Endothelial cell of umbilical vein (primary cell): ENCODE measurements around the gene CNTROB. TPM values are rescaled to one million over a fixed set of nuclear protein-coding genes. Genes with fewer than 3 reads are reported as not detected.

Experiments
- BruUV-seq: library from RNA; stranded (reverse); fragments of 400-500 nt; replicated peaks from 2 replicates; lab custom pipeline; 2021; lab: Mats Ljungman, UMichigan
- CTCF ChIA-PET: fragments of 300-600, 350-600 bp; sonication (Branson Sonifier 250); formaldehyde crosslinking; loops from one replicate; lab custom pipeline; 2021; ENCODE audit warnings: antibody characterized with exemption, inconsistent platforms; lab: Charles Lee
- POLR2A ChIA-PET: fragments of 300-600, 350-600 bp; sonication (Branson Sonifier 250); formaldehyde crosslinking; loops from one replicate; lab custom pipeline; 2021; ENCODE audit warnings: antibody characterized with exemption, inconsistent platforms; lab: Charles Lee
- DNase-seq: peaks from one replicate; pipeline ENCODE4 v3.0.0-alpha.2; 2011; ENCODE audit warnings: low read depth, low spot score
- FAIRE-seq: peaks from 2 replicates; lab custom pipeline; 2011; peaks lifted over from hg19 to GRCh38; lab: Jason Lieb, UNC
- H2AFZ ChIP-seq: 2 replicates; pipeline ENCODE4 v1.6.0; 2012; ENCODE audit warnings: low read depth, low read length, control low read depth, inconsistent platforms
- H3K27ac ChIP-seq: 2 replicates; pipeline ENCODE4 v1.5.1; 2011; ENCODE audit warnings: low read depth, mild to moderate bottlenecking, control low read depth, low read length, moderate library complexity; ENCODE audit not compliant: insufficient read depth
- H3K27me3 ChIP-seq, 2 experiments: 2 replicates each; pipeline versions ENCODE4 v1.6.0 to v1.6.1; 2011; ENCODE audit warnings: low read length in 2 of 2, mixed read lengths in 1 of 2; ENCODE audit not compliant: control insufficient read depth in 2 of 2, insufficient read depth in 2 of 2
- H3K36me3 ChIP-seq, 2 experiments: 2 replicates in 1 of 2; 3 replicates in 1 of 2; pipeline ENCODE4 v1.5.1; 2011; ENCODE audit warnings: low read length in 2 of 2, mild to moderate bottlenecking in 1 of 2, moderate library complexity in 1 of 2; ENCODE audit not compliant: control insufficient read depth in 2 of 2, insufficient read depth in 2 of 2; ENCODE audit errors: extremely low read depth in 1 of 2
- H3K4me1 ChIP-seq: 3 replicates; pipeline ENCODE4 v1.5.1; 2011; ENCODE audit warnings: mild to moderate bottlenecking, low read length; ENCODE audit not compliant: control insufficient read depth, insufficient read depth; ENCODE audit errors: extremely low read depth
- H3K4me2 ChIP-seq: 2 replicates; pipeline ENCODE4 v1.6.1; 2011; ENCODE audit warnings: low read length, control low read depth, mixed read lengths; ENCODE audit not compliant: insufficient read depth
- H3K4me3 ChIP-seq, 3 experiments: fragments of 200-600 bp in 1 of 3; sonication (generic), shearing (Covaris generic) in 1 of 3; replicated peaks in 1 of 3; 2 replicates each; pipeline ENCODE4 v1.5.1; 2011 to 2016; ENCODE audit warnings: control low read depth in 3 of 3, low read length in 3 of 3, mild to moderate bottlenecking in 2 of 3, inconsistent platforms in 1 of 3, low read depth in 1 of 3, moderate library complexity in 1 of 3; ENCODE audit not compliant: insufficient read depth in 1 of 3
- H3K79me2 ChIP-seq: 2 replicates; pipeline ENCODE4 v1.6.0; 2012; ENCODE audit warnings: low read length, inconsistent platforms; ENCODE audit not compliant: control insufficient read depth, insufficient read depth
- H3K9ac ChIP-seq: replicated peaks from 2 replicates; pipeline ENCODE3; 2011; ENCODE audit warnings: low read length, control low read depth; ENCODE audit not compliant: insufficient read depth; ENCODE audit errors: extremely low read depth
- H3K9me1 ChIP-seq: replicated peaks from 3 replicates; pipeline ENCODE4 v1.6.0; 2011; ENCODE audit warnings: mild to moderate bottlenecking, low read length; ENCODE audit not compliant: control insufficient read depth, insufficient read depth; ENCODE audit errors: extremely low read depth
- H3K9me3 ChIP-seq: replicated peaks from 2 replicates; pipeline ENCODE4 v1.5.1; 2012; ENCODE audit warnings: low read length, inconsistent platforms; ENCODE audit not compliant: control insufficient read depth, insufficient read depth
- H4K20me1 ChIP-seq: replicated peaks from 2 replicates; pipeline ENCODE3; 2011; ENCODE audit warnings: mild to moderate bottlenecking, low read length; ENCODE audit not compliant: control insufficient read depth, insufficient read depth; ENCODE audit errors: extremely low read depth
- EZH2 ChIP-seq: IDR thresholded peaks from 2 replicates; pipeline ENCODE4 v1.6.1; 2012; ENCODE audit warnings: borderline replicate concordance, low read depth, mild to moderate bottlenecking, moderate library complexity, low read length, inconsistent platforms; ENCODE audit not compliant: severe bottlenecking
- GATA2 ChIP-seq: IDR thresholded peaks from 2 replicates; pipeline ENCODE4 v1.7.0; 2011; ENCODE audit warnings: low read depth, mild to moderate bottlenecking, moderate library complexity, mixed read lengths, low read length; ENCODE audit not compliant: insufficient read length, insufficient read depth
- MYC ChIP-seq: IDR thresholded peaks from one replicate; pipeline ENCODE4 v1.6.1; 2011; ENCODE audit warnings: mild to moderate bottlenecking, low read depth, low read length
- POLR2A ChIP-seq: IDR thresholded peaks from 2 replicates; pipeline ENCODE4 v1.6.1; 2012; ENCODE audit warnings: low read depth, mild to moderate bottlenecking, control low read depth, low read length
- dilution Hi-C: fragments of 300-500 bp; cut with MboI; formaldehyde crosslinking; loops from one replicate; pipeline ENCODE4 v1.15.0; 2019; ENCODE audit warnings: low sequenced_read_pairs; ENCODE audit not compliant: extremely low pct_ligation_motif_present
- intact Hi-C: fragments of 100-400 bp; cut with micrococcal nuclease; formaldehyde crosslinking; loops from one replicate; pipeline ENCODE4 v1.10.0; 2022
- polyA plus RNA-seq, 4 experiments: library from polyadenylated mRNA; depleted of rRNA in 3 of 4; stranded (reverse) in 3 of 4; unstranded in 1 of 4; fragments of >200 nt; gene quantifications; 2 replicates each; pipeline versions ENCODE4 v1.2.1 to v1.2.3, GENCODE V29; 2011 to 2012; ENCODE audit warnings: missing spikeins in 1 of 4
- total RNA-seq: library from RNA; stranded (reverse); gene quantifications from 2 replicates; pipeline ENCODE4 v1.2.3, GENCODE V29; 2021
- TF ChIP-seq, protein P1 (sequence below), 2 donors: IDR thresholded peaks; 1 replicate in 1 of 2; 2 replicates in 1 of 2; pipeline ENCODE4 v1.5.1; 2011; ENCODE audit warnings: low read length in 2 of 2, mild to moderate bottlenecking in 2 of 2, moderate library complexity in 2 of 2, control low read depth in 1 of 2, inconsistent platforms in 1 of 2, low read depth in 1 of 2; ENCODE audit not compliant: insufficient read depth in 1 of 2; ENCODE audit errors: extremely low read depth in 1 of 2
- TF ChIP-seq, protein P2 (sequence below): IDR thresholded peaks from 2 replicates; pipeline ENCODE4 v1.6.1; 2011; ENCODE audit not compliant: insufficient read depth, insufficient read length

The CNTROB gene
- total and polyA plus RNA-seq, 2 donors (not counting 3 experiments of a cell fraction or from before 2014, with no cell fraction given) = 24.9 to 47.2 TPM

DNA sequence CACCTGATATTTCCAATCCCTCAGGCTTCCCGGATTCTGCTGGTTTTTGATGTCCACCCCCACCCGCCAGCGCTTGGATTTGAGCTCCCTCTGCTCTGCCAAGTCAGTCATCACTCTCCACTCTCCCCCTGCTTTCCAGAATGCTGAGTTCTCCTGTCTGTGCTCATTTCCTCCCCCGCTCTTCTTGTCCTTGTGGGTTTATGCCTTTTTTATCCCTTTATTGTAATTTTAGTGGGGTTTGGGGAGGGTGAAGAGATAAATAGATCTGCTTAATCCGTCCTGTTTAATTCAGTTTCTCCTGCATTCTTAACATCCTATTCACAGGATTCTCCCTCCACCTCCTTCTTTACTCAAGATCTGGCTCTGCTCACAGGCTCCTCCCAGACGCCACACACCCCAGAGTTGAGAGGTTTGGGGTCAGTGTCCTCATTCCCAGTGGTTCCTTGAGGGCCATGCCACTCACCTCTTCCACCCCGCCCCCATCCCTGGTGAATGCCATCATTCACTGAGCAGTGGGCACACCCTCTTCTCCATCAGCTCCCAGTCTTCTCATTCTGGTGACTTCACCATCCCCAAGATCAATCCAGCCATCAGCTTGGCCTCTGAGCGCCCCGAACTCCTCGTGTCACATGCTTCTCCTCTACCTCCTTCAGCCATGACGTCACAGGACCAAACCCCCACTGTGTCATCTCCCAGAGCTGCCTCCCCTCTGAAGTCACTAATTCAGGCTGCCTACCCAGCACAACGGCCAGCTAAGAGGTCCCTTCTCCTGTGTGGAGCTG is 55.3 kb downstream of the CNTROB start:
- DNase-seq = no peak
- ChIA-PET POLR2A (no interaction called here), CTCF (interaction anchor here (0.8 to 2.7 kb wide), 13 partner anchors 10 to 271 kb away, joined by 3 to 13 read pairs (median 5); partner anchors contain the start of genes CNTROB, RNF227 and TRAPPC1)
- H3K4me2 ChIP-seq = no peak overlapping the region
- H4K20me1 ChIP-seq = no peaks in the 10 kb centered on the region
- no peak overlapping the region for H3K9ac ChIP-seq
- no peak for TF ChIP-seq GATA2
- no peak for TF ChIP-seq POLR2A
- H3K36me3 ChIP-seq = no peaks in the 10 kb centered on the region
- no peak overlapping the region for H3K27ac ChIP-seq
- BruUV-seq = no TSS peak
- dilution Hi-C loops (no loop called here), intact Hi-C loops (no loop called here)
- H3K27me3 ChIP-seq = no peaks in the 10 kb centered on the region
- no peak overlapping the region for H2AFZ ChIP-seq
- FAIRE-seq = no peak
- peaks cover 4% of the 10 kb centered on the region for H3K4me1 ChIP-seq
- no peaks in the 10 kb centered on the region for H3K9me1 ChIP-seq
- no peaks in the 10 kb centered on the region for H3K9me3 ChIP-seq
- no peak overlapping the region for H3K4me3 ChIP-seq
- no peaks in the 10 kb centered on the region for H3K79me2 ChIP-seq

DNA sequence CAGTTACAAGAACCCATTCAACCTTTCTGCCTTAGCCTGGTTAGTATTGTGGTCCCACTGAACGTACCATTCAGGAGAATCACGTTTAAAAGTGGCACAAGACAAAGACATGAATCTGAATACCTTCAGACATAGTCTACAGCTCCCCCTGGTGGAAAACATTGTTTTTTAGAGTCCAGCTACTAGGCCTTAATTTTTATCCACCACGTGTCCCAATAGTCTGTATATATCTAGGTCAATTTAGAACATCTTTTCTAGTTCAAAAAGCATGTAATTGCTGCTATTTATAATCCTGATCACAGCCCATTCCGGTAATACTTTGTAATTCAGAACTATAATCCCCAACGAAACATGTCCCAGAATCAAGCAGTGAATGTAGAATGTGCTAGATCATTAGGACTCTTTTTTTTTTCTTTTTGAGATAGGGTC is 56.8 kb downstream of the CNTROB start:
- peak overlapping the region; percentile 31 for H2AFZ ChIP-seq
- peaks cover 4% of the 10 kb centered on the region for H3K4me1 ChIP-seq
- dilution Hi-C loops = no loop called here
- BruUV-seq = no TSS peak
- H3K79me2 ChIP-seq = no peaks in the 10 kb centered on the region
- FAIRE-seq (peak; percentile 82), DNase-seq (peak; percentile 79)
- ChIA-PET CTCF (interaction anchor here (0.6 to 3.7 kb wide), 39 partner anchors 9 to 301 kb away, joined by 3 to 121 read pairs (median 4); partner anchors contain the start of genes CHD3, CNTROB, GUCY2D and KCNAB3), POLR2A (no interaction called here)
- H3K4me3 ChIP-seq = no peak overlapping the region
- H3K27ac ChIP-seq = no peak overlapping the region
- no peak for TF ChIP-seq POLR2A
- no peak for TF ChIP-seq EZH2
- TF ChIP-seq MYC = no peak
- TF ChIP-seq, protein P1, sequence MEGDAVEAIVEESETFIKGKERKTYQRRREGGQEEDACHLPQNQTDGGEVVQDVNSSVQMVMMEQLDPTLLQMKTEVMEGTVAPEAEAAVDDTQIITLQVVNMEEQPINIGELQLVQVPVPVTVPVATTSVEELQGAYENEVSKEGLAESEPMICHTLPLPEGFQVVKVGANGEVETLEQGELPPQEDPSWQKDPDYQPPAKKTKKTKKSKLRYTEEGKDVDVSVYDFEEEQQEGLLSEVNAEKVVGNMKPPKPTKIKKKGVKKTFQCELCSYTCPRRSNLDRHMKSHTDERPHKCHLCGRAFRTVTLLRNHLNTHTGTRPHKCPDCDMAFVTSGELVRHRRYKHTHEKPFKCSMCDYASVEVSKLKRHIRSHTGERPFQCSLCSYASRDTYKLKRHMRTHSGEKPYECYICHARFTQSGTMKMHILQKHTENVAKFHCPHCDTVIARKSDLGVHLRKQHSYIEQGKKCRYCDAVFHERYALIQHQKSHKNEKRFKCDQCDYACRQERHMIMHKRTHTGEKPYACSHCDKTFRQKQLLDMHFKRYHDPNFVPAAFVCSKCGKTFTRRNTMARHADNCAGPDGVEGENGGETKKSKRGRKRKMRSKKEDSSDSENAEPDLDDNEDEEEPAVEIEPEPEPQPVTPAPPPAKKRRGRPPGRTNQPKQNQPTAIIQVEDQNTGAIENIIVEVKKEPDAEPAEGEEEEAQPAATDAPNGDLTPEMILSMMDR (IDR thresholded peaks at IDR 0.05; ENCODE audit: extremely low read depth in 1 of 2, insufficient read depth in 1 of 2, low read depth in 1 of 2, low read length in 2 of 2) = peak; percentile 42 to 44
- TF ChIP-seq, protein P2, sequence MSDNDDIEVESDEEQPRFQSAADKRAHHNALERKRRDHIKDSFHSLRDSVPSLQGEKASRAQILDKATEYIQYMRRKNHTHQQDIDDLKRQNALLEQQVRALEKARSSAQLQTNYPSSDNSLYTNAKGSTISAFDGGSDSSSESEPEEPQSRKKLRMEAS = peak; percentile 18
- no peak overlapping the region for H3K9ac ChIP-seq
- intact Hi-C loops = loop anchor here (1.0 to 2.0 kb wide), 2 partner anchors 134 to 166 kb away; partner anchors contain the start of gene TMEM88
- H3K36me3 ChIP-seq = no peaks in the 10 kb centered on the region
- H3K9me3 ChIP-seq = no peaks in the 10 kb centered on the region
- no peak overlapping the region for H3K4me2 ChIP-seq
- no peaks in the 10 kb centered on the region for H4K20me1 ChIP-seq
- no peaks in the 10 kb centered on the region for H3K9me1 ChIP-seq
- H3K27me3 ChIP-seq = peaks cover 3 to 6% of the 10 kb centered on the region in 2 experiments
